H9 (cell line): ENCODE measurements around the gene SYNRG. TPM values are rescaled to one million over a fixed set of nuclear protein-coding genes. Genes with fewer than 3 reads are reported as not detected.

Experiments
- DNase-seq: peaks from one replicate; pipeline ENCODE4 v3.0.0-alpha.2; 2017
- H2AFZ ChIP-seq: one replicate; pipeline ENCODE4 v1.6.1; 2013; ENCODE audit warnings: mild to moderate bottlenecking, low read length, control low read depth, moderate library complexity
- H2AK5ac ChIP-seq: 2 replicates; pipeline ENCODE4 v1.6.1; 2013; ENCODE audit warnings: low read length, control low read depth, mixed read lengths; ENCODE audit not compliant: insufficient read length
- H2BK120ac ChIP-seq: one replicate; pipeline ENCODE4 v1.6.1; 2013; ENCODE audit warnings: low read depth, mild to moderate bottlenecking, low read length, control low read depth, inconsistent platforms; ENCODE audit not compliant: poor library complexity, severe bottlenecking
- H2BK12ac ChIP-seq: 2 replicates; pipeline ENCODE4 v1.6.1; 2013; ENCODE audit warnings: low read length, control low read depth, mixed read lengths, low read depth; ENCODE audit not compliant: insufficient read length
- H2BK15ac ChIP-seq: 2 replicates; pipeline ENCODE4 v1.6.1; 2013; ENCODE audit warnings: low read depth, low read length, control low read depth
- H2BK20ac ChIP-seq: one replicate; pipeline ENCODE4 v1.6.1; 2013; ENCODE audit warnings: low read depth, mild to moderate bottlenecking, low read length, control low read depth, inconsistent platforms; ENCODE audit not compliant: poor library complexity, severe bottlenecking
- H2BK5ac ChIP-seq: 2 replicates; pipeline ENCODE4 v1.6.1; 2013; ENCODE audit warnings: low read length, control low read depth, mixed read lengths; ENCODE audit not compliant: insufficient read length
- H3K14ac ChIP-seq: 2 replicates; pipeline ENCODE4 v1.6.1; 2013; ENCODE audit warnings: low read length, control low read depth; ENCODE audit not compliant: insufficient read depth
- H3K18ac ChIP-seq: 2 replicates; pipeline ENCODE4 v1.6.1; 2013; ENCODE audit warnings: low read depth, mild to moderate bottlenecking, mixed read lengths, low read length, control low read depth; ENCODE audit not compliant: insufficient read length
- H3K23ac ChIP-seq: 2 replicates; pipeline ENCODE4 v1.6.1; 2013; ENCODE audit warnings: low read length, control low read depth, mixed read lengths, low read depth; ENCODE audit not compliant: insufficient read length
- H3K23me2 ChIP-seq: 2 replicates; pipeline ENCODE4 v1.6.1; 2013; ENCODE audit warnings: low read depth, mild to moderate bottlenecking, mixed read lengths, low read length, control low read depth; ENCODE audit not compliant: insufficient read length, poor library complexity, severe bottlenecking
- H3K27ac ChIP-seq: 2 replicates; pipeline ENCODE4 v1.5.1; 2013; ENCODE audit warnings: low read length, control low read depth, mixed read lengths, low read depth; ENCODE audit not compliant: insufficient read length
- H3K27me3 ChIP-seq: 2 replicates; pipeline ENCODE4 v1.6.1; 2013; ENCODE audit warnings: low read length, control low read depth, inconsistent platforms; ENCODE audit not compliant: insufficient read depth
- H3K4ac ChIP-seq: 2 replicates; pipeline ENCODE4 v1.6.1; 2013; ENCODE audit warnings: low read depth, mild to moderate bottlenecking, control low read depth, inconsistent platforms, low read length, moderate library complexity
- H3K4me1 ChIP-seq: 2 replicates; pipeline ENCODE4 v1.6.1; 2013; ENCODE audit warnings: low read length, control low read depth, inconsistent platforms; ENCODE audit not compliant: insufficient read depth
- H3K4me2 ChIP-seq: 2 replicates; pipeline ENCODE4 v1.6.1; 2013; ENCODE audit warnings: low read length, control low read depth, mixed read lengths; ENCODE audit not compliant: insufficient read length, insufficient read depth
- H3K56ac ChIP-seq: 2 replicates; pipeline ENCODE4 v1.6.1; 2013; ENCODE audit warnings: low read depth, mild to moderate bottlenecking, mixed read lengths, low read length, control low read depth; ENCODE audit not compliant: insufficient read length
- H3K79me1 ChIP-seq: 2 replicates; pipeline ENCODE4 v1.6.1; 2013; ENCODE audit warnings: low read depth, mild to moderate bottlenecking, moderate library complexity, low read length, control low read depth, inconsistent platforms; ENCODE audit not compliant: insufficient read depth, poor library complexity, severe bottlenecking
- H3K79me2 ChIP-seq: 2 replicates; pipeline ENCODE4 v1.6.1; 2013; ENCODE audit warnings: low read length, control low read depth, inconsistent platforms; ENCODE audit not compliant: insufficient read depth
- H3K9ac ChIP-seq: 2 replicates; pipeline ENCODE4 v1.6.1; 2013; ENCODE audit warnings: low read length, control low read depth, mixed read lengths; ENCODE audit not compliant: insufficient read length; ENCODE audit errors: extremely low read depth
- H3K9me3 ChIP-seq: one replicate; pipeline ENCODE4 v1.6.1; 2013; ENCODE audit warnings: low read depth, low read length, inconsistent platforms; ENCODE audit not compliant: control insufficient read depth
- H3T11ph ChIP-seq: one replicate; pipeline ENCODE4 v1.6.1; 2013; ENCODE audit warnings: mild to moderate bottlenecking, low read length, control low read depth, inconsistent platforms
- H4K20me1 ChIP-seq: one replicate; pipeline ENCODE4 v1.6.1; 2013; ENCODE audit not compliant: control insufficient read depth, insufficient read length, insufficient read depth
- H4K5ac ChIP-seq: 2 replicates; pipeline ENCODE4 v1.6.1; 2013; ENCODE audit warnings: low read depth, mild to moderate bottlenecking, mixed read lengths, low read length, control low read depth; ENCODE audit not compliant: insufficient read length
- H4K8ac ChIP-seq: replicated peaks from 2 replicates; pipeline ENCODE4 v1.6.1; 2013; ENCODE audit warnings: low read length, control low read depth, mixed read lengths, low read depth; ENCODE audit not compliant: insufficient read length
- H4K91ac ChIP-seq: 2 replicates; pipeline ENCODE4 v1.6.1; 2013; ENCODE audit warnings: low read depth, mild to moderate bottlenecking, moderate library complexity, mixed read lengths, low read length, control low read depth; ENCODE audit not compliant: insufficient read length
- H3K27ac Mint-ChIP-seq, 3 experiments: 2 replicates in 2 of 3; 3 replicates in 1 of 3; pipeline ENCODE4 v1.8.0; 2020 to 2021; ENCODE audit warnings: mixed read lengths in 3 of 3, mild to moderate bottlenecking in 1 of 3, moderate library complexity in 1 of 3
- H3K27me3 Mint-ChIP-seq: 2 replicates; pipeline ENCODE4 v1.8.0; 2021; ENCODE audit warnings: low read depth, mild to moderate bottlenecking, moderate library complexity, mixed read lengths
- H3K36me3 Mint-ChIP-seq, 3 experiments: 2 replicates in 2 of 3; 3 replicates in 1 of 3; pipeline ENCODE4 v1.8.0; 2020 to 2021; ENCODE audit warnings: low read depth in 3 of 3, mixed read lengths in 3 of 3; ENCODE audit not compliant: insufficient read depth in 1 of 3
- H3K4me1 Mint-ChIP-seq, 2 experiments: 2 replicates each; pipeline ENCODE4 v1.8.0; 2020; ENCODE audit warnings: mixed read lengths in 2 of 2
- H3K4me3 Mint-ChIP-seq, 2 experiments: 2 replicates in 1 of 2; 3 replicates in 1 of 2; pipeline ENCODE4 v1.8.0; 2020 to 2021; ENCODE audit warnings: mild to moderate bottlenecking in 2 of 2, mixed read lengths in 2 of 2, moderate library complexity in 1 of 2
- H3K9me3 Mint-ChIP-seq, 2 experiments: 2 replicates in 1 of 2; 3 replicates in 1 of 2; pipeline ENCODE4 v1.8.0; 2020; ENCODE audit warnings: mild to moderate bottlenecking in 2 of 2, mixed read lengths in 2 of 2, moderate library complexity in 1 of 2
- WGBS: extraction: QIAGEN DNeasy Blood & Tissue Kit; methylation state at CpG from one replicate; pipeline ENCODE4 v1.1.7; 2013; ENCODE audit warnings: missing lambda C conversion rate, low lambda C conversion rate, mixed read lengths; ENCODE audit not compliant: insufficient read length; ENCODE audit errors: extremely low coverage; 5-methylcytosine and 5-hydroxymethylcytosine counted together
- total RNA-seq: library from RNA; stranded (reverse); gene quantifications from 2 replicates; pipeline ENCODE4 v1.2.1, GENCODE V29; 2021
- TF ChIP-seq, protein P1 (sequence below): fragments of 200-600 bp; sonication (generic); conservative IDR thresholded peaks from 3 replicates; pipeline ENCODE4 v1.8.0; 2021; ENCODE audit warnings: antibody characterized with exemption, mild to moderate bottlenecking

SYNRG gene
- total RNA-seq, 1 experiment from 2014 or later, result 30.5 TPM

DNA sequence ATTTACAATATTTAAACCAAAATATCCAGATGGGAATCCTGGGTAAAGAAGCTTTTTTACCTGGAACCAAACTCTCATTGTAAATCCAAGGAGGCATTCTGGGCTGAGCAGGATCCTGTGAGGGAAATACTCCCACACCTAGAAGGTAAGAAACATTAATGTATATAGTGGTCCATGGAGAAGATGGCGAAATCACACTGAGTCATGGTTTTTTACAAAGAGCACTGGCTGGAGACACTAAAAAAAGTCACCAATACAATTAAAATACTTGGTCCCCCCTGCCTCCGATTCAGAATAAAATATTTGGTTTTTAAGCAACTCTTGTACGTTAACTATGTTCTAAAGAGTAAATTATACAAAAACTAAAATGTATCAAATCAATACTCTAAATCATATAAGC lies 32.9 kb downstream of the SYNRG start:
- Histone ChIP-seq H3K14ac (no peak overlapping the region), H3K27ac (no peak overlapping the region), H3K9me3 (no peaks in the 10 kb centered on the region), H2AFZ (no peak overlapping the region), H3K79me2 (no peaks in the 10 kb centered on the region), H3K23me2 (no peaks in the 10 kb centered on the region), H2AK5ac (no peak overlapping the region), H3K56ac (no peak overlapping the region), H4K5ac (no peak overlapping the region), H2BK12ac (no peak overlapping the region), H3K18ac (no peak overlapping the region), H2BK120ac (no peak overlapping the region), H2BK15ac (no peak overlapping the region), H3K9ac (no peak overlapping the region), H4K20me1 (no peaks in the 10 kb centered on the region), H3K23ac (no peak overlapping the region), H3K27me3 (no peaks in the 10 kb centered on the region), H2BK20ac (no peak overlapping the region), H3T11ph (no peak overlapping the region), H4K8ac (no peak overlapping the region), H3K79me1 (no peaks in the 10 kb centered on the region), H2BK5ac (no peak overlapping the region), H3K4me1 (no peaks in the 10 kb centered on the region), H3K4ac (no peak overlapping the region), H3K4me2 (no peak overlapping the region), H4K91ac (no peak overlapping the region)
- Mint-ChIP-seq H3K4me1 (no peaks in the 10 kb centered on the region), H3K36me3 (peaks cover 18 to 38% (median 31%) of the 10 kb centered on the region in 3 experiments), H3K9me3 (peaks cover 0 to 5% of the 10 kb centered on the region in 2 experiments; a peak in 2 of 5 replicates), H3K27ac (no peak overlapping the region), H3K4me3 (no peak overlapping the region), H3K27me3 (no peaks in the 10 kb centered on the region)
- no peak for DNase-seq
- TF ChIP-seq, protein P1, sequence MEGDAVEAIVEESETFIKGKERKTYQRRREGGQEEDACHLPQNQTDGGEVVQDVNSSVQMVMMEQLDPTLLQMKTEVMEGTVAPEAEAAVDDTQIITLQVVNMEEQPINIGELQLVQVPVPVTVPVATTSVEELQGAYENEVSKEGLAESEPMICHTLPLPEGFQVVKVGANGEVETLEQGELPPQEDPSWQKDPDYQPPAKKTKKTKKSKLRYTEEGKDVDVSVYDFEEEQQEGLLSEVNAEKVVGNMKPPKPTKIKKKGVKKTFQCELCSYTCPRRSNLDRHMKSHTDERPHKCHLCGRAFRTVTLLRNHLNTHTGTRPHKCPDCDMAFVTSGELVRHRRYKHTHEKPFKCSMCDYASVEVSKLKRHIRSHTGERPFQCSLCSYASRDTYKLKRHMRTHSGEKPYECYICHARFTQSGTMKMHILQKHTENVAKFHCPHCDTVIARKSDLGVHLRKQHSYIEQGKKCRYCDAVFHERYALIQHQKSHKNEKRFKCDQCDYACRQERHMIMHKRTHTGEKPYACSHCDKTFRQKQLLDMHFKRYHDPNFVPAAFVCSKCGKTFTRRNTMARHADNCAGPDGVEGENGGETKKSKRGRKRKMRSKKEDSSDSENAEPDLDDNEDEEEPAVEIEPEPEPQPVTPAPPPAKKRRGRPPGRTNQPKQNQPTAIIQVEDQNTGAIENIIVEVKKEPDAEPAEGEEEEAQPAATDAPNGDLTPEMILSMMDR, result no peak
- WGBS, result no CpG with 5 or more reads among the region's 3 CpGs
